ENCODE data around the gene CAVIN1. TPM values are rescaled to one million over a fixed set of nuclear protein-coding genes. Genes with fewer than 3 reads are reported as not detected.

CAVIN1 gene, protein sequence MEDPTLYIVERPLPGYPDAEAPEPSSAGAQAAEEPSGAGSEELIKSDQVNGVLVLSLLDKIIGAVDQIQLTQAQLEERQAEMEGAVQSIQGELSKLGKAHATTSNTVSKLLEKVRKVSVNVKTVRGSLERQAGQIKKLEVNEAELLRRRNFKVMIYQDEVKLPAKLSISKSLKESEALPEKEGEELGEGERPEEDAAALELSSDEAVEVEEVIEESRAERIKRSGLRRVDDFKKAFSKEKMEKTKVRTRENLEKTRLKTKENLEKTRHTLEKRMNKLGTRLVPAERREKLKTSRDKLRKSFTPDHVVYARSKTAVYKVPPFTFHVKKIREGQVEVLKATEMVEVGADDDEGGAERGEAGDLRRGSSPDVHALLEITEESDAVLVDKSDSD
- total RNA-seq, result 1 to 10 TPM in 1 of 2 donors, under 1 TPM in 1; 0.51 to 3.1 TPM
- polyA plus RNA-seq (2013, experiment 1 of 2), result 8.4 TPM
- 8.2 TPM for polyA plus RNA-seq (2013, experiment 2 of 2)
- long read RNA-seq, experiment 1, partial matches to known transcripts, result 0 of 1 reads
- long read RNA-seq, experiment 1, other reads (novel, unspliced or antisense), result 1 of 1 reads
- long read RNA-seq, experiment 2, partial matches to known transcripts, result 0 of 1 reads
- long read RNA-seq, experiment 2, other reads (novel, unspliced or antisense), result 0 of 1 reads
- long read RNA-seq, experiment 3, transcript CAVIN1-201 (2 exons, 3,828 nt), result major isoform, 11 of 12 reads
- long read RNA-seq, experiment 3, partial matches to known transcripts, result 0 of 12 reads
- long read RNA-seq, experiment 3, other reads (novel, unspliced or antisense), result 1 of 12 reads
- long read RNA-seq, experiment 4, result 0 reads

DNA sequence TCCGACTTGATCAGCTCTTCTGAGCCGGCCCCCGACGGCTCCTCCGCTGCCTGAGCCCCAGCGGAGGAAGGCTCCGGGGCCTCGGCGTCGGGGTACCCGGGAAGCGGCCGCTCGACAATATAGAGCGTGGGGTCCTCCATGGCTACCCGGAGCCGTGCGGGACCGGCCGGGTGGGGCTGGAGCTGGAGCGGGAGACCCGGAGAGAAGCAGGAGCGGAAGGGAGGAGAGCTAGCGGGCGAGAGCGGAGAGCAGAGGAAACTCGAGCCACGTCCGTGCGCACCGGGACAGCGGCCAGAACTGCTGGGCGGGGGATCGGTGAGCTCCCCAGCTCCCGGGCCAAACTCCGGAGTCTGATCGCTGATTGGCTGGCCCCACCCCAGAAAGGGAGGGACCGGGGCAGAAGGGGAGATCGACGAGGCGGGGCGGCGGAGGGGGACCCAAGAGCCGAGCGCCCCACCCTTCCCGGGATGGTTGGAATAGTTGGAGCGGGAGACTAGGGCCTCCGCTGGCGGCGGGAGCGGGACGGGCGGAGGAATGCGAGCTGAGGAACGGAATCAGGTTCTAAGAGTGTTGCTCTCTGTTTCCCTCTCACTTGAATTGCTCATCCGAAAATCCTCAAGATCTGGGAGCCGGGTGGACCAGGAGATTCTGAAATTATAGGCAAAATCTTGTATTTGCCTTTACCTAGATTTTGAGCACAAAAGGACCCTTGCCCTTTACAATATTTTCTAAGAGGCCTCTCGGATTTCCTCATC, at the start of gene CAVIN1:
CAVIN1 (minus strand) TSS at position 299 of the 755 bp plus-strand sequence; CDS start at position 140, 159 bp downstream.
- TF ChIP-seq, protein P1, sequence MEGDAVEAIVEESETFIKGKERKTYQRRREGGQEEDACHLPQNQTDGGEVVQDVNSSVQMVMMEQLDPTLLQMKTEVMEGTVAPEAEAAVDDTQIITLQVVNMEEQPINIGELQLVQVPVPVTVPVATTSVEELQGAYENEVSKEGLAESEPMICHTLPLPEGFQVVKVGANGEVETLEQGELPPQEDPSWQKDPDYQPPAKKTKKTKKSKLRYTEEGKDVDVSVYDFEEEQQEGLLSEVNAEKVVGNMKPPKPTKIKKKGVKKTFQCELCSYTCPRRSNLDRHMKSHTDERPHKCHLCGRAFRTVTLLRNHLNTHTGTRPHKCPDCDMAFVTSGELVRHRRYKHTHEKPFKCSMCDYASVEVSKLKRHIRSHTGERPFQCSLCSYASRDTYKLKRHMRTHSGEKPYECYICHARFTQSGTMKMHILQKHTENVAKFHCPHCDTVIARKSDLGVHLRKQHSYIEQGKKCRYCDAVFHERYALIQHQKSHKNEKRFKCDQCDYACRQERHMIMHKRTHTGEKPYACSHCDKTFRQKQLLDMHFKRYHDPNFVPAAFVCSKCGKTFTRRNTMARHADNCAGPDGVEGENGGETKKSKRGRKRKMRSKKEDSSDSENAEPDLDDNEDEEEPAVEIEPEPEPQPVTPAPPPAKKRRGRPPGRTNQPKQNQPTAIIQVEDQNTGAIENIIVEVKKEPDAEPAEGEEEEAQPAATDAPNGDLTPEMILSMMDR (conservative IDR thresholded peaks at IDR 0.05), result no peak
- H3K4me3 ChIP-seq (ENCODE audit: low read length), result peak within 1 kb of the TSS; percentile 75
- no peaks in the 10 kb centered on the region for H3K36me3 ChIP-seq (ENCODE audit: control insufficient read depth, insufficient read depth, low read length)
- H3K4me1 Mint-ChIP-seq, result peaks cover 10% of the 10 kb centered on the region
- no peaks in the 10 kb centered on the region for H3K9me3 ChIP-seq (ENCODE audit: control insufficient read depth, low read length)
- no peaks in the 10 kb centered on the region for H3K9me3 Mint-ChIP-seq
- H3K4me1 ChIP-seq (ENCODE audit: control insufficient read depth, insufficient read depth, low read length), result no peaks in the 10 kb centered on the region
- 1 to 2% methylated on average over 30 to 57 of the region's 58 CpGs for WGBS, 2 experiments (ENCODE audit: insufficient coverage in 1 of 2, insufficient read length in 1 of 2)
- H3K36me3 Mint-ChIP-seq (ENCODE audit: low read depth), result no peaks in the 10 kb centered on the region
- peaks cover 69% of the 10 kb centered on the region for H3K27me3 Mint-ChIP-seq (ENCODE audit: insufficient read depth)
- H3K27me3 ChIP-seq (ENCODE audit: control insufficient read depth, insufficient read depth, low read length, poor library complexity, severe bottlenecking), result peaks cover 72% of the 10 kb centered on the region
- DNase-seq, result peak; percentile 98
- no peak within 1 kb of the TSS for H3K27ac Mint-ChIP-seq
- no peak within 1 kb of the TSS for H3K27ac ChIP-seq (ENCODE audit: low read depth, low read length)
- H3K4me3 Mint-ChIP-seq, result peak within 1 kb of the TSS; percentile 61
- no peak within 1 kb of the TSS for H3K9ac ChIP-seq (ENCODE audit: extremely low read depth, low read length, poor library complexity, severe bottlenecking)

DNA sequence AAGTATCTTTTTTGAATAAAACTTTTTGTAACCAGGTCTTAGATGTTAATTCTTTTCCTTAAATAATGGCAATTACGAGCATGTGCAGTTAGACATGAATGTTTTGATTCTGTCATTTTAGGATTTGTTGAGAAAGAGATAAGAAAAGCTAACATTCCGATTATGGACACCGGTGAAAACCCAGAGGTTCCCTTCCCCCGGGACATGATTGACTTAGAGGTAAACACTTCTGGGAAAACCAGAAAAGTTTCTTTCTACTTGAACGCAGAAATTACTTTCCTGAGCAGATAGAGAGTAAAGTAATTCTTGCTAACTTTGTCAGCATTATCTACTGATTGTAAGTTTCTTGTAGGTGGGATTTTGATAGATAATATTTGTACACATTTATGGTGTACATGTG, 44.8 kb upstream of the CAVIN1 start:
- Histone ChIP-seq H3K36me3 (ENCODE audit: control insufficient read depth, insufficient read depth, low read length) (peaks cover 61% of the 10 kb centered on the region), H3K27ac (ENCODE audit: low read depth, low read length) (no peak overlapping the region), H3K9ac (ENCODE audit: extremely low read depth, low read length, poor library complexity, severe bottlenecking) (no peak overlapping the region), H3K4me1 (ENCODE audit: control insufficient read depth, insufficient read depth, low read length) (no peaks in the 10 kb centered on the region), H3K4me3 (ENCODE audit: low read length) (no peak overlapping the region), H3K9me3 (ENCODE audit: control insufficient read depth, low read length) (no peaks in the 10 kb centered on the region), H3K27me3 (ENCODE audit: control insufficient read depth, insufficient read depth, low read length, poor library complexity, severe bottlenecking) (no peaks in the 10 kb centered on the region)
- H3K27me3 Mint-ChIP-seq (ENCODE audit: insufficient read depth), result no peaks in the 10 kb centered on the region
- H3K9me3 Mint-ChIP-seq, result no peaks in the 10 kb centered on the region
- peaks cover 3% of the 10 kb centered on the region for H3K4me1 Mint-ChIP-seq
- no peak overlapping the region for H3K27ac Mint-ChIP-seq
- H3K36me3 Mint-ChIP-seq (ENCODE audit: low read depth), result peaks cover 51% of the 10 kb centered on the region
- no peak overlapping the region for H3K4me3 Mint-ChIP-seq
- TF ChIP-seq, protein P1 (conservative IDR thresholded peaks at IDR 0.05), result no peak
- no peak for DNase-seq
- WGBS, 2 experiments (ENCODE audit: insufficient coverage in 1 of 2, insufficient read length in 1 of 2), result 91 to 94% methylated on average over 4 to 5 of the region's 5 CpGs

DNA sequence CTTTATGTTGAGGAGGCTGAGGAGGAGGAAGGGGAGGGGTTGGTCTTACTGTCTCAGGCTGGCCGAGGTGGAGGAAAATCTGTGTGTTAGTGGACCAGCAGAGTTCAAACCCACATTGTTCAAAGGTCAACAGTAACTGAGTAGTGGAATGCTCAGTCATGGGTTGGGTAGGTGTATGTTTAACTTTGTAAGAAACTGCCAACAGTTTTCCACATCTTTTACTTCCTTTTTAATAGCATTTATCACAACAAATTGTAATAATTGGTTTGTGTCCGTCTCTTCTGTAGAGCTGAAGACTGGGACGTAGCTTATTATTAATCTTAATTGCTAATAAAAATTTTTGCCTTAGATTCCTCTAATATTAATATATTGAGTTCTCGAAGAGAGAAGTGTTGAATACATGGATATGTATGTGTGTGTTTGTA, 40.9 kb upstream of the CAVIN1 start:
- 81% methylated on average over 2 of the region's 4 CpGs; no CpG with 5 or more reads in 1 of the 2 experiments for WGBS, 2 experiments (ENCODE audit: insufficient coverage in 1 of 2, insufficient read length in 1 of 2)
- no peaks in the 10 kb centered on the region for H3K9me3 Mint-ChIP-seq
- Histone ChIP-seq H3K27ac (ENCODE audit: low read depth, low read length) (no peak overlapping the region), H3K4me1 (ENCODE audit: control insufficient read depth, insufficient read depth, low read length) (no peaks in the 10 kb centered on the region), H3K9ac (ENCODE audit: extremely low read depth, low read length, poor library complexity, severe bottlenecking) (no peak overlapping the region), H3K36me3 (ENCODE audit: control insufficient read depth, insufficient read depth, low read length) (peaks cover 44% of the 10 kb centered on the region), H3K27me3 (ENCODE audit: control insufficient read depth, insufficient read depth, low read length, poor library complexity, severe bottlenecking) (no peaks in the 10 kb centered on the region), H3K4me3 (ENCODE audit: low read length) (no peak overlapping the region), H3K9me3 (ENCODE audit: control insufficient read depth, low read length) (no peaks in the 10 kb centered on the region)
- H3K36me3 Mint-ChIP-seq (ENCODE audit: low read depth), result peaks cover 39% of the 10 kb centered on the region
- no peak for DNase-seq
- TF ChIP-seq, protein P1 (conservative IDR thresholded peaks at IDR 0.05), result no peak
- H3K4me3 Mint-ChIP-seq, result no peak overlapping the region
- no peaks in the 10 kb centered on the region for H3K27me3 Mint-ChIP-seq (ENCODE audit: insufficient read depth)
- no peak overlapping the region for H3K27ac Mint-ChIP-seq
- peaks cover 16% of the 10 kb centered on the region for H3K4me1 Mint-ChIP-seq

Data from endodermal cell (in vitro differentiated cells).